Lung (tissue), 12 donors: Measurements from ENCODE around the gene PPM1B. TPM values are rescaled to one million over a fixed set of nuclear protein-coding genes. Genes with fewer than 3 reads are reported as not detected.
A peak's percentile ranks its signal among the peaks of the same experiment; 100 is the strongest.

Source experiments
- ATAC-seq: fragments of 200-7000 bp; cut with Tn5 transposase; one replicate; pipeline ENCODE4 v1.9.1; 2020; ENCODE audit warnings: moderate number of reproducible peaks; ENCODE audit not compliant: insufficient read depth, low FRiP score
- DNase-seq, 3 donors: peaks; one replicate each; pipeline ENCODE4 v3.0.0-alpha.2; 2013 to 2017
- H3K27ac ChIP-seq, 2 donors: one replicate each; pipeline ENCODE4 v1.5.1; 2013; ENCODE audit warnings: mild to moderate bottlenecking in 2 of 2, moderate library complexity in 2 of 2, control low read depth in 1 of 2, inconsistent platforms in 1 of 2, low read depth in 1 of 2, low read length in 1 of 2
- H3K27me3 ChIP-seq, 3 donors: one replicate each; pipeline ENCODE4 v1.5.1; 2013; ENCODE audit warnings: low read length in 2 of 3; ENCODE audit not compliant: control insufficient read depth in 3 of 3, insufficient read depth in 3 of 3
- H3K36me3 ChIP-seq, 4 donors: one replicate each; pipeline ENCODE4 v1.5.1; 2013; ENCODE audit warnings: low read length in 4 of 4, mild to moderate bottlenecking in 1 of 4, moderate library complexity in 1 of 4; ENCODE audit not compliant: control insufficient read depth in 4 of 4, insufficient read depth in 4 of 4
- H3K4me1 ChIP-seq, 5 donors: one replicate each; pipeline ENCODE4 v1.5.1; 2013; ENCODE audit warnings: low read length in 5 of 5, mild to moderate bottlenecking in 2 of 5, moderate library complexity in 1 of 5; ENCODE audit not compliant: control insufficient read depth in 5 of 5, insufficient read depth in 5 of 5
- H3K4me3 ChIP-seq: one replicate; pipeline ENCODE4 v1.5.1; 2013; ENCODE audit warnings: mild to moderate bottlenecking, control low read depth, moderate library complexity
- H3K9ac ChIP-seq, 2 donors: one replicate each; pipeline ENCODE4 v1.5.1; 2013; ENCODE audit warnings: low read length in 2 of 2, control low read depth in 1 of 2; ENCODE audit not compliant: insufficient read depth in 1 of 2
- H3K9me3 ChIP-seq, 4 donors: one replicate each; pipeline ENCODE4 v1.5.1; 2013; ENCODE audit warnings: low read length in 3 of 4, mild to moderate bottlenecking in 1 of 4, moderate library complexity in 1 of 4; ENCODE audit not compliant: control insufficient read depth in 4 of 4, insufficient read depth in 3 of 4
- WGBS, 2 donors: extraction: QIAGEN DNeasy Blood & Tissue Kit; methylation state at CpG; one replicate each; pipeline ENCODE4 v1.1.7; 2013; 5-methylcytosine and 5-hydroxymethylcytosine counted together
- polyA plus RNA-seq, 2 donors: library from polyadenylated mRNA; stranded (reverse); fragments of 200-250 nt; gene quantifications; one replicate each; pipeline ENCODE4 v1.2.1, GENCODE V29; 2013
- total RNA-seq, 2 donors: library from RNA; depleted of rRNA in 1 of 2; stranded (reverse); fragments of >200 nt in 1 of 2; gene quantifications; one replicate each; pipeline ENCODE4 v1.2.1, GENCODE V29; 2014 to 2021
- TF ChIP-seq, protein P1 (sequence below): IDR thresholded peaks from 2 replicates; pipeline ENCODE4 v1.5.1; 2012; ENCODE audit warnings: mild to moderate bottlenecking; ENCODE audit errors: control extremely low read depth, extremely low read depth
- donor health status: control.
- donor health status: control.
- donor health status: Bipolar disorder and iron deficiency.
- donor health status: healthy.
- donor health status: DM: yes; HTN: yes; CAD: no.

PPM1B gene
- total and polyA plus RNA-seq, 4 donors, result 18.2 to 66.2 (median 29.6) TPM

GRCh38 chr2:44190526-44190925 is 21.9 kb downstream of the PPM1B start:
- WGBS, 2 donors, result 76% methylated on average over 3 of the region's 3 CpGs
- no peaks in the 10 kb centered on the region for H3K9me3 ChIP-seq
- DNase-seq (peak in 2 of 3 donors; percentile 68 to 80), ATAC-seq (no peak)
- no peaks in the 10 kb centered on the region for H3K27me3 ChIP-seq
- TF ChIP-seq, protein P1, sequence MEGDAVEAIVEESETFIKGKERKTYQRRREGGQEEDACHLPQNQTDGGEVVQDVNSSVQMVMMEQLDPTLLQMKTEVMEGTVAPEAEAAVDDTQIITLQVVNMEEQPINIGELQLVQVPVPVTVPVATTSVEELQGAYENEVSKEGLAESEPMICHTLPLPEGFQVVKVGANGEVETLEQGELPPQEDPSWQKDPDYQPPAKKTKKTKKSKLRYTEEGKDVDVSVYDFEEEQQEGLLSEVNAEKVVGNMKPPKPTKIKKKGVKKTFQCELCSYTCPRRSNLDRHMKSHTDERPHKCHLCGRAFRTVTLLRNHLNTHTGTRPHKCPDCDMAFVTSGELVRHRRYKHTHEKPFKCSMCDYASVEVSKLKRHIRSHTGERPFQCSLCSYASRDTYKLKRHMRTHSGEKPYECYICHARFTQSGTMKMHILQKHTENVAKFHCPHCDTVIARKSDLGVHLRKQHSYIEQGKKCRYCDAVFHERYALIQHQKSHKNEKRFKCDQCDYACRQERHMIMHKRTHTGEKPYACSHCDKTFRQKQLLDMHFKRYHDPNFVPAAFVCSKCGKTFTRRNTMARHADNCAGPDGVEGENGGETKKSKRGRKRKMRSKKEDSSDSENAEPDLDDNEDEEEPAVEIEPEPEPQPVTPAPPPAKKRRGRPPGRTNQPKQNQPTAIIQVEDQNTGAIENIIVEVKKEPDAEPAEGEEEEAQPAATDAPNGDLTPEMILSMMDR, result no peak
- no peaks in the 10 kb centered on the region for H3K36me3 ChIP-seq
- H3K9ac ChIP-seq, result no peak overlapping the region
- H3K4me3 ChIP-seq, result no peak overlapping the region
- H3K27ac ChIP-seq, result no peak overlapping the region
- peaks cover 0 to 7% (median 1%) of the 10 kb centered on the region in 5 donors for H3K4me1 ChIP-seq

DNA sequence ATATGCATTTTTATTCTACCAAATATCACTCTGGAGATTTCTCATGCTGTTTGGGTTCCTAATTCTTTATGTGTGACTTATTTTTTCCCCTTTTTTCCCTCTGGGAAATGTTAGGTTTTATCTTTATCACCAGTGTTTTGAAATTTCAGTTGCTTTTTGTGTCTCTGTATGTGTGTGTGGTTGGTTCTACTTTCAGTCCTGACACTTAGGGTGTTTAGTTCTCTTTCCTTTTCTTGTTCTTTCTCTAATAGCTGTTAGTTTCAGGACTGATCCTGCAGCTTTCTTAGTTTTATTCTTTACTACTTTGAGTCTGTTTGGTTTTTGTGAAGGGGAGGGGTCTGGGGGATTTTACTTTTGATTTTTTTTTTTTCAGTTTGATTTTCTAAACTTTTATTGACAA is 23.1 kb downstream of the PPM1B start:
- no peak overlapping the region for H3K9ac ChIP-seq
- ATAC-seq, result no peak
- peaks cover 0 to 7% (median 2%) of the 10 kb centered on the region in 5 donors for H3K4me1 ChIP-seq
- no peaks in the 10 kb centered on the region for H3K27me3 ChIP-seq
- peaks cover 0 to 3% (median 1%) of the 10 kb centered on the region in 4 donors for H3K36me3 ChIP-seq
- no peaks in the 10 kb centered on the region for H3K9me3 ChIP-seq
- TF ChIP-seq, protein P1, result no peak
- no peak overlapping the region for H3K27ac ChIP-seq
- no peak overlapping the region for H3K4me3 ChIP-seq
- no peak for DNase-seq

GRCh38 chr2:44192646-44193045 is 24.0 kb downstream of the PPM1B start:
- H3K4me3 ChIP-seq, result no peak overlapping the region
- H3K9me3 ChIP-seq, result no peaks in the 10 kb centered on the region
- H3K36me3 ChIP-seq, result peaks cover 0 to 3% (median 1%) of the 10 kb centered on the region in 4 donors
- no peak overlapping the region for H3K9ac ChIP-seq
- TF ChIP-seq, protein P1, result no peak
- H3K27ac ChIP-seq, result no peak overlapping the region
- DNase-seq (no peak), ATAC-seq (no peak)
- H3K4me1 ChIP-seq, result peaks cover 0 to 7% (median 2%) of the 10 kb centered on the region in 5 donors
- no peaks in the 10 kb centered on the region for H3K27me3 ChIP-seq
- WGBS, 2 donors, result 62 to 68% methylated on average over 1 of the region's 1 CpG

GRCh38 chr2:44195714-44196113 is 27.0 kb downstream of the PPM1B start:
- Histone ChIP-seq H3K9ac (no peak overlapping the region), H3K27me3 (no peaks in the 10 kb centered on the region), H3K9me3 (no peaks in the 10 kb centered on the region), H3K4me3 (no peak overlapping the region), H3K27ac (no peak overlapping the region), H3K4me1 (peaks cover 0 to 6% (median 2%) of the 10 kb centered on the region in 5 donors), H3K36me3 (peaks cover 0 to 3% (median 1%) of the 10 kb centered on the region in 4 donors)
- WGBS, 2 donors, result 92 to 94% methylated on average over 2 of the region's 2 CpGs
- TF ChIP-seq, protein P1, result no peak
- DNase-seq (no peak), ATAC-seq (no peak)
